GM15510 (cell line): ENCODE results near the gene COL23A1.

Experiments
- POLR2A ChIP-seq: IDR thresholded peaks from 3 replicates; pipeline ENCODE4 v1.6.1; 2011; ENCODE audit warnings: borderline replicate concordance; ENCODE audit not compliant: insufficient read length; ENCODE audit errors: extremely low read depth

Gene COL23A1

DNA sequence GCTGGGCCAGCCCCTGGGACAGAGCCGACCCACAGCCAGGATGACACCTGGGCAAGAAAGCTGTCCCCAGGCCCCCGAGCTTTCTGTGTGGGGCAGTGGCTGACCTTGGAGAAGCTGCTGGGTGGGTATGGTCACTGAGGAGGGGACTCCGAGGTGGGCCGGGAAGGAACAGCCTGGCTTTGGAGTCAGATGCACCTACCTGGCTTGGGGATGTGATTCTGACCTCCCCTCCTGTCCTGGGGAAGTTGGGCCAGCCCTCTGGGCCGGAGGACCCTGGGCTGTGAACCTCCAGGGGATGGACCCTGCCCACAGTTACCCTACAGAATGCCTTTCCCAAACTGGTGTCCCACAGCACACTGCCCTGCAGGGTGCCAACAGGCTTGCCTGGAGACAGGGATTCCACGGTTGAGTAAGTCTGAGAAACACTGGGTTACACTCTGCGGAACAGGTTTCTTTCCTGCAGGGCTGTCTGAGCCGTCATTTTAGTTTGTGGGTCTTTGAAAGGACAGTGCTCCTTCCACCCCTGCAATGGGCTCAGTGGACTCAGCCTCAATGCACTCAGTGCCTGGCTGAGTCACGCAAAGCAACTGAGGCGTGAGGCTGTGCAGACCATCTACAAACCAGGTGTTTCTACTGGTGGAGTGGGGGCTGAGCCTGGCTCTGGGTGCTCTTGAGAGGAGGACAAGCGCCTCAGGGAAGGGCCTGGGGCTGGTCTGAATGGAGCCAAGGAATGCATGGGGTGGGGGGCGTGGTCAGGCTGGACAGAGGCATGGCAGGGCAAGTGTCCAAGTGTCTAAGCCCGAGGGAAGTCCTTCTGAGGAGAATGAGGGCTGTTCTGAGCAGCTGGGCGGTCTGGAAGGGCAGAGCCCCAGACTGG is 316.3 kb downstream of the COL23A1 start:
- no peak for TF ChIP-seq POLR2A

DNA sequence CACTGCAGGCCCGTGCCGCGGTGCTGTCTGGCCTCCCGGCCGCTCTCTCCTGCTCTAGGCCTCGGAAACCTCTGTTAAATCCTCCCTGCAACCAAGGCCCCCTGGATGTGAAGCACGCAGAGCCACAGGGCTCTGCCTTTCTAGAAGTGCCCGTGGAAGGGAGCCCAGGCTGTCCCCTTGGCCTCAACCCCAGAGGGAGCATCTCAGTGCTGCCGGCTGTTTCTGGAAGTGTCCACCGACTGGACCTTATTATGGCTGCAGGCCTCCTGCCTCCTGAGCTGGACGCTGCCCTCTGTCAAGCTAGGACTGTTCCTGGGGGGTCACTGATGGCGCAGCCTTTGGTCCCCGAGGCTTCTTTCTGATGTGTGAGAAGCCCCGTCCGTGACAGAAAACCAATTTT is 317.2 kb downstream of the COL23A1 start:
- no peak for TF ChIP-seq POLR2A

DNA sequence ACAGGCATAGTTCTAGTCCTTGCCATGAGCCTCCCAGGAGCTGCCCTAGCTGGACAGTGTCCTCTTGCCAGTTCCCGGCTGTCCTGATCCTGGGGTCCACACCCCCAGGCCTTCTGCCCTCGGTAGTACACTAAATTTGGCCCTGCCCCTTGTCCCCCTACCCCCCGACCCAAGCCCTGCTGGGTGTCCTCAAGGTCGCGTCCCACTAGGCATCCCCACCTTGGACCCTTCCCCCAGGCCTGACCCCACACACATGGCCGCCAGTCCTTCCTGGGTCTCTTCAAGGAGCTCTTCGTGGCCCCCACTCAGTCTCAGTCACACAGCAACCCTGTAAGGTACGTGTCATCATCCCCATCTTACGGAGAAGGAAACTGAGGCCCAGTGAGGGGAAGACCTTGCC is 317.6 kb downstream of the COL23A1 start:
- no peak for TF ChIP-seq POLR2A

DNA sequence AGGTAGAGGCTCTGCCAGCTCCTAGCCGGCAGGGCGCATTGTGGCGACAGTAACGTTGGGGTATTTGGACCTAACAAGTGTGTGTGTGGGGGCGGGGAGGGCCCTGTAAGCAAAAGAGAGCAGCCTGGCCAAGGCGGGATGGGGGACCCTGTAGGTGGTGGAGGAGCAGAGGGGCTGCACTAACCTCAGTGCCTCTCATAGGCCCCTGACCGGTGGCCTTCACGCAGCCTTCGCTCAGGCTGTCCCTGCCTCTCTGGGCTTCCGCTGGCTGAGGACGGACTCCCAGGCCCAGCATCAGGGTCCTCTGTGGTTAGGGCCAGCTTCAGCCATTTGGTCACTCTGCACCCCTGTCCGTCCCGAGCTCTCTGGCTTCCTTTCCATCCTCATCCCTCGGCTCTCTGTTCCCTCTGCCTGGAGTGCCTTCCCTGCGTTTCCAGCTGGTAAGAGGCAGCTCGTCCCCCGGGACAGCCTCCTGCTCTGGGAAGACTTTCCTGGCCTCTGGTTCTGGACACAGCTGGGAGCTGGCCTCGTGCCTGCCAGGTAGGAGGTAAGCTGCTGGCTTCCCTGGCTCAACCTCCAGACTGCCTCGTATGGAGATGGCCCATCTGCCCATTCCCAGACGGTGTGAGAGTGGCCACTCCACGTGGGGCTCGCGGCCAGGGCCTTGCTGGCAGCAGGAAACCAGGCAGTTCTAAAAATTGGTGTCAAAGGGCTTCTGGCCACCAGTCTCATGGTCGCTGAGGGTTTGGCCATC is 318.3 kb downstream of the COL23A1 start:
- no peak for TF ChIP-seq POLR2A

DNA sequence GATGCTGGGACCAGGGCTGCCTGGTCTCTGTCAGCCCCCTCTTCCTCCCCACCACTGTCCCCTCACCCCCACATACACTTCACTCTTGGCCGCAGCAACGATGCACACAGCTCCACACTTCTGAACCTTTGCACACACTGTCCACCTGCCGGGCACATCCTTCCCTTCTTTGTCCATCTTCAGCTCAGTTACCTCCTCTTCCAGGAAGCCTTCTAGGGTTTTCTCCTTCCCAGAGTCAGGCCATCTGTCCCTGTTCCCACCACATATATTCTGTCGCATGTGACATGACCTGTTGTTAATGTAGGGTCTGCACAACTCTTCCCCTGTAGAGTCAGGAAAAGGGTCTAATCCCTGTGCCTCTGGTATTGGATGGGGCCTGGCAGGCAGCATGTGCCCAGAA is 319.0 kb downstream of the COL23A1 start:
- no peak for TF ChIP-seq POLR2A

DNA sequence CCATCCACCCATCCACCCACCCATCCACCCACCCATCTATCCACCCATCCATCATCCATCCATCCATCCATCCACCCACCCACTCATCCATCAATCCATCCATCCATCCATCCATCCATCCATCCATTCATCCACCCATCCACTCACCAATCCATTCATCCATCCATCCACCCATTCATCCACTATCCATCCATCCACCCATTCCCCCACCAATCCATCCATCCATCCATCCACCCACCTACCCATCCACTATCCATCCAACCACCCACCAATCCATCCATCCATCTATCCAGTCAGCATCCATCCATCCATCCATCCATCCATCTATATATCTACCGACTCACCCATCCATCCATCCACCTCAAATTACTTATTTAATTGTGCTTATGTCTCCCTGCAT is 320.7 kb downstream of the COL23A1 start:
- no peak for TF ChIP-seq POLR2A

DNA sequence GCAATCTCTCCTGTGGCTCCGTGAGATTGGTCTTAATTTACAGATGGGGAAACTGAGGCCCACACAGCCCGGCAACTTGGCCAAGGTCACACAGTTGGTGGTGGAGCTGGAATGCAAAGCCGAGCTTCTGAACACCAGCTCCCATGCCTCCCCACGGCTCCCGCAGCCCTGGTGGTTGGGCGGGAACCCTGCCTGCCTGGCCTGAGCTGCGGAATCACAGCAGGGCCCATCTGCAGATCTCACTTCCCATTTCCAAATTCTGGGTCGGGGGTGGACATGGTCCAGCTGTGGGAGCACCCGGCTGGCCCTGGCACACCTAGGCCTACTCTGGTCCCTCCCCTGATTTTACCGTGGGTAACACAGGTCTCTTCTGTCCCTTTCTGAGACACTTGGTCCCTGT is 322.3 kb downstream of the COL23A1 start:
- TF ChIP-seq POLR2A = no peak

DNA sequence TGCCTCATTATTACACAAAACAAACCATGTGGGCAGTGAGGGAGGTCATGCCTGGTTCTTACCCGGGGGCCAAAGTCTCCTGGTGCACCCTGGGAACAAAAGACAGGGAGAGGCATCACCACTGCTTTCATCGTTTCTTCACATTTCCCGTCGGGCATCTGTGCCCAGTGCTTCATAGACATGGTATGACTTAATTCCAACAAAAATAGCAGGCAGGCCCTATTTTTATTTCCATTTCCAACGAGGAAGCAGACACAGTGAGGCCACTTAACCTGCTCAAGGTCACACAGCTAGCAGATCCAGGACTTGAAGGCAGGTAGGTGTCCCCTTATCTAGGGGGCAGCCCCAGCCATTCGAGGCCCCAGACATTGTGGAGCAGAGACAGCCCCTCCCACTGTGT is 322.9 kb downstream of the COL23A1 start:
- TF ChIP-seq POLR2A = no peak

DNA sequence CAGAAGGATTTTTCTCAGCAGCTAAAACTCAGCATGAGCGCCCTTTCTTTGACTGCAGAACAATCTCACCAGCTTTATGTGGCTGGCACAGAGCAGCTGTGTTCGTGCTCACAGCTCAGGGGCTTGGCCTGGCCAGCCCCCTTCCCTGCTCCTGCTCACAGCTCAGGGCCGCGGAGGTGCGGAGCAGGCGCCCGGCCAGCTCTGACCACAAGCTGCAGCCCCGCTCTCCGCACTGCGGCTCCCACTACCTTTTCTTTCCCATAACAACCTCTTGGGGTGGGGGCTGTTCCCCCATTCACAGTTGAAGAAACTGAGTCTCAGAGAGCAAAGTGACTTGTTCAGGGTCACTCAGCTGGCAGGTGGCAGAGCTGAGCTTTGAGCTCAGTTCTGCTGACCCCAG is 323.6 kb downstream of the COL23A1 start:
- no peak for TF ChIP-seq POLR2A

DNA sequence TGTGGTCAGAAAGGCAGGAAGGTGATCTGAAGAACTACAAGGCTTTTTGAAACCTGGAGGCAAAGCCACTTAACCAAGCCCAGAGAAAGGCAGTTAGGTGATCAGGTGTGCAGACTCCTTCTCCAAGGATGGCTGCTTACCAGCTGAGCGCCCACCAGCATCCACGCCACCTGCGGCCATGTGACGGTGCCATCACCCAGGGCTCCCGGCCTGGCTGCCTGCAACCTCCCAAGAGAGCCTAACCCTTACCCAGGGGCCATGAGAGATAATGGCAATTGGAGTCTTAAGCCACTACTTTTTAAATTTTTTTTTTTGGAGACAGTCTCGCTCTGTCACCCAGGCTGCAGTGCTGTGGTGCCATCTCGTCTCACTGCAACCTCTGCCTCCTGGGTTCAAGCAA is 324.4 kb downstream of the COL23A1 start:
- no peak for TF ChIP-seq POLR2A

DNA sequence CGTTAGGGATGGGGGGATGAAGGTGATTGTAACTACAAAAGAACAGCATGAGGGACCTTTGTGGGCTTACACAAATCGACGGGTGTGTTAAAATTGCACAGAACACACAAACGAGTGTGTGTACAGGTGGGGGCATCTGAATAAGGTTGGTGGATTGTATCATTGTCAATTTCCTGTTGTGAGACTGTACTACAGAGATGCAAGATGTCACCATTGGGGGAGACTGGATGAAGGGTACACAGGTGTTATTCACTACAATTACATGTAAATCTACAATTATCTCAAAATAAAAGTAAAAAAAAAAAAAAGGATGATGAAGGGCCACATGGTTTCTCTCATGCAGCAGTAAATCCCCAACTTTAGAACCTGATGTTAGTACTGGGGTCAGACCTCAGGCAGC is 326.1 kb downstream of the COL23A1 start:
- TF ChIP-seq POLR2A = no peak

DNA sequence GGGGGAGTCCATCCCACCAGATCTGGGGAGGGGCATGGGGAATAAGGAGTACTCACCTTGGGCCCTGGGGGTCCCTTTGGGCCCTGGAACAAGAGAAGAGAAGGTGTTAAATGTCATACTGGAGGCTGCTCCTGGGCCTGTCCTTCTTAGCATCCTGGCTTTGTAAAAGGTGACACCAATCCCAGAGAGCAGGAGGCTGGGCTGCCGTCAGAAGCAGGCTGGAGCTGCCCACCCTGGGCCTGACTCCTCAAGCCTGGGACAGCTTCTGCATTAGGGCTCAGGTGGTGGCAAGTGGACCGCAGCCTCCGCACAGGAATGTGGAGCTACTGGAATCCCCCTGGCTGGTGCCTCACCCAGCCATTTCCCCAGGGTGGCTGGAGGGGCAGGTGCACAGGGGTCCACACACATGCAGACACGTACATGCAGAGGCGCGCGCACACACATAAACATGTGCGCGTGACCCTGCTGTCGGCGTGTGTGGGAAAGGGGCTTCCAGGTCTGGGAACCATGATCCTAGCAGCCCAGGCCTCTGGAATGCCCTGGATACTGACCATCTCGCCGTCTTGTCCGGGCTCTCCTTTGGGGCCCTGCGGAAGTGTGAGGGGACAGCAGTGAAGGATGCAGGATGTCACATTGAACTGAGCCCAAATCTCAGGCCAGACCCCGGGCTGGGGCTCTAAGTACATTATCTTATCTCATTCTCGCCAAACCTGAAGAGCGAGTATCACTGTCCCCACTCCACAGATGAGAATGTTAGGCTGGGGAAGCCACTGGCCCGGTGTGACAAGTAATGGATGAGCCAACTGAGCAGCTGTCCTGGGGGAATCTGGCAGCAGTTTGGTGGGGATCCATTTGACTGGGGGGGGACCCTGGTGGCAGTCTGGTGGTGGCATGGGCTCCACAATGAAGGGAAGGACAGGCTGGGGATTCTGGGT is 328.3 kb downstream of the COL23A1 start:
- TF ChIP-seq POLR2A = no peak

DNA sequence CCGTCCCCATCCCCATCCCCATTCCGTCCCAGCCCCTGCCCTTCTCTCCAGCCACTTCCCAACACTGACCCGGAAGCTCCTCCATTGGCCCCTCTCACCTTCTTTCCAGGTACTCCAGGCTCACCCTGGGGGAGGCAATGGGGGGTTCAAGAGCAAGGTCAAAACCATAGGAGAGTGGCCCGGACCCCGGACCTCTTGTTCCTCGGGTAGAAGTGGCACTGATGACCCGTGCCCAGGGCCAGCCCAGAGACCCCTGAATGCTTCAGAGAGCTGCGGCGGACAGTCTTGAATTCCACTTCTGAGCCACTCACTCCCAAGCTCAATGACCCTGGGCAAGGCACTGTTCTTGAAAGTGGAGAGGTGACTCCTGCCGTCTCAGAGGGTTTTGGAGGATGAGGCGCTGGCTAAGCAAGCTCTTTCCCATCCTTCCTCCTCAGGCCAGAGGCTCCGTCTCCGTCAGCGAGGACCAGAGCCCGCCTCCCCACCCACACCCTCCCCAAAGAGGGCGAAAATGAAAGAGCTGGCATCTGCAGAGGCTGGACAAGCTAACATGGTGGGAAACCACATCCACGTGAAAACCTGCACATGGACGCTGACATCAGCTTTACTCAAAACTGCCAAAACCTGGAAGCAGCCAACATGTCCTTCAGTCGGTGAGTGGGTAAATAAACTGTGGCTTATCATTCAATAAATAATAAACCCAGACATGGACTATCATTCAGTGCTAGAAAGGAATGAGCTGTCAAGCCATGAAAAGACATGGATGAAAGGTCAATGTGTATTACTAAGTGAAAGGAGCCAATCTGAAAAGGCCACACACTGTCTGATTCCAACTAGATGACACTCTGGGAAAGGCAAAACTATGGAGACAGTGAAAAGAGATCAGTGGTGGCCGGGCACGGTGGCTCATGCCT is 330.3 kb downstream of the COL23A1 start:
- TF ChIP-seq POLR2A = no peak

DNA sequence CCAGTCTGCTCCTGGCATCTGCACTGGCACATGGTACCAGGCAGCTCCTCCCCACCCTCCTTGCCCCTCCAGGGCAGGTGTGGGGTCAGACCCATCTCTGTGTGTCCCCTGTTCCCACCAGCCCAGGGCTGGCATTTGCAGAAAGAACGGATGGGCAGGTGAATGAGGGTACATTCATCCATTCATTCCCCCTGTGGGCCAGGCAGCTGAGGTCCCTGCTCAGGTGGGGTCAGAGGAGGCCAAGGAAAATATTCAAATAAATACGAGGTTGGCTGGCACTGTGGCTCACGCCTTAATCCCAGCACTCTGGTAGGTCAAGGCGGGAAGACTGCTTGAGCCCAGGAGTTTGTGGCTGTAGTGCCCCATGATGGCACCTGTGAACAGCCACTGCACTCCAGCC is 332.5 kb downstream of the COL23A1 start:
- no peak for TF ChIP-seq POLR2A
